NCI-H1694 (cell line): ENCODE measurements around the gene NCOA1.
A peak's percentile ranks its signal among the peaks of the same experiment; 100 is the strongest.
"Not testable (repeated sequence)": the region's sequence is repeated elsewhere in the genome, so short reads cannot be mapped to it uniquely, and the experiment has no call there.

Experiments
- DNase-seq: peaks from one replicate; lab custom pipeline; 2025; lab: John Stamatoyannopoulos, UW

Gene NCOA1

DNA sequence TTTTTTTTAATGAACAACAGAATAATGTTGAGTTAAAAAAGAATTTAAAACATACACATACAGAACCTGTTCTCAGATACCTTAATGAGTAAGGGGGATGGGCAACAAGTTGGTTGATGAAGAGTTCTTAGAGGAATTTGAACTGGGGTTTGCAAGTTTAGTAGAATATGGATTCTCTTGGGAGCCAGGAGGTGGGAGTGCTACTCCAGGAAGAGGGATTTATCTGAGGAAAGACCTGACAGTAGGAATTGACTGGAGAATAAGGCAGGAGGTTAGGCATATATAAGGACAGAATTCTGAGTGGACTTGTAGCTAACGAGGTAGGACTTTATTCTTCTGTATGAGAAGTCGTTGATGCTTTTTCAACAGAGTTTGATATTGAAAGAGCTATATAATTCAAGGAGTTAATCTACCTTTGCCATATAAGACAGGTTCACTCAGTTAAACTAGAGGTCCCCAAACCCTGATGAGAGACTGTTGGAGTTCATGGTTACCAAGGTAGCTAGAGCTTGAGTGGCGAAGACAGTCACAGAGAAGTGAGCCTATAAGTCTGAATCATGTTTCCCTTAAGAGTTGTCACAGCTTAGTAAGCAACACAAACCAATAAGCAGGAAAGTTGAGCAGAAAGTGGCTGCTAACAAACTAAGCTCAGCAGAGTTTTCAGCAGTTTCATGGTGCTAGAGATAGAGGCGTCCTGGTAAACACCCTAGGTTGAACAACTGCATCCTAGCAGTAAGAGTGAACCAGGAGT, 88.2 kb downstream of the NCOA1 start:
- no peak for DNase-seq

GRCh38 chr2:24580561-24580960, 89.5 kb downstream of the NCOA1 start:
- DNase-seq: no peak

DNA sequence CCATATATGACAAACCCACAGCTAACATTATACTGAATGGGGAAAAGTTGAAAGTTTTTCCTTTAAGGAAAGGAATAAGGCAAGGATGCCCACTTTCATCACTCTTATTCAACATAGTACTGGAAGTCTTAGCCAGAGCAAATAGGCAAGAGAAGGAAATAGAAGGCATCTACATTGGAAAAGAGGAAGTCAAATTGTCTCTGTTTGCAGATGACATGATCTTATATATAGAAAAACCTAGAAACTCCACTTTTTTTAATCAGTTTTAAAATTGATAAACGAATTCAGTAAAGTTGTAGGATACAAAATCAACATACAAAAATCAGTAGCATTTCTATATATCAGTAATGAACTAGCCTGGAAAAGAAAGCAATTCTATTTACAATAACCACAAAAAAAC, 90.9 kb downstream of the NCOA1 start:
- not testable (repeated sequence) for DNase-seq

- DNase-seq: no peak
Measured at GRCh38 chr2:24586955-24587354, 95.9 kb downstream of the NCOA1 start.

DNA sequence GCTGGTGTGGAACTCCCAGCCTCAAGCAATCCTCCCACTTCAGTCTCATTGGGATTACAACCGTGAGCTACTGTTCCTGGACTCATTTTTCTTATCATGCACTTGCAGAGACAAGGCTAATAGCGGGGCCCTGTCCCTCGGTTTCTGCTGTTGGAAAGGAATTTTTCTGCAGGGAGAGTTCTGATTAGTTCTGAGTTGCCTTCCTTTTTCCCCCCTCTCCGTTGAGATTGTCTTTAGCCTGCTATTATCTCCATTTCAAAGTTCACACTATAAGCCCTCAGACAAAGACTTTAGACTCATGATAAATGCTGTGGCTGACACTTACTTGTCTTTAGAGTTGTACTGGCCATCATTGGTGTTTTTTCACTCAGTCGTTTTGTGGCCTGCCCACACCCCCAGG, 97.2 kb downstream of the NCOA1 start:
- no peak for DNase-seq

GRCh38 chr2:24592441-24593100, 101.5 kb downstream of the NCOA1 start:
- no peak for DNase-seq

DNA sequence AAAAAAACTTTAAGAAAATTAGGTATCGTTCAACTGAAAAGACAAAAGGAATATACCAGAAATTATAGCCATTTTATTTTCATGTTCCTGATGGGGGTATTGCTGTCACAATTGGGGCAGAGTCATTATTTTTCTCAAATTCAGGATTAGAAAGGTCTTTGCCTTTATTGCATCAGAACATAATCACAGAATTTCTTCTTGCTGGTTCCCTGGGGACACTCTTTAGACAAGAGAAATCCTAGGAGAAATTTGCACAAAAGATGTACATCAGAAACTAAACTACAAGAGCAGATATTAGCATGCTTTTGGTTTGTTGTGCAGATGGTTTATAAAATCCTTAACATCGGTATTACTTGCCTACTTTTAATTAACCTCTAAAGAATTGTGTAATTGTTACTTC, 103.2 kb downstream of the NCOA1 start:
- DNase-seq: no peak

DNA sequence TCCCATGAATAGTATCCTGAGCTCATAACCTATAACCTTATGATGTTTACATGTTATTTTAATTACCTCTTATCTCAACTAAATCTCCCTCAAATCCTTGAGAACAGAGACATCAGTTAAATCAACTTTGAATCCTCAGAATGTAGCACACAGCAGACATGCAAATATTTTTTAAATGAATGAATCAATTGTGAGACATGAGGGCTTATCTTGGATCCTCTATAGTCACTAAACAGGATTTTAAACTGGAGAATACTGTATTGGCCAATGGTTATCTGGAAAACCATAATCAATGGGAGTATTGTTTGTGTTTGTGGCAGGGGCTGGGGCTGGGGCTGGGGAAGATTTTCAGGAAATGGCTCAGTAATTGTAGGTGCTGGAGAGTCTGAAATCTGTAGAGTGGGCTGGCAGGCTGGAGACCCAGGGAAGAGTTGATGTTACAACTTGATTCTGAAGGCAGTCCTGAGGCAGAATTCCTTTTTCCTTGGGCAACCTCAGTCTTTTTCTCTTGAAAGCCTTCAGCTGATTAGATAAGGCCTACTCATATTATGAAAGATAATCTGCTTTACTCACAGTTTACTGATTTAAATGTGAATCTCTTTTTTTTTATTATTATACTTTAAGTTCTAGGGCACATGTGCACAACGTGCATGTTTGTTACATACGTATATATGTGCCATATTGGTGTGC, 106.3 kb downstream of the NCOA1 start:
- no peak for DNase-seq

- DNase-seq: not testable (repeated sequence)
Measured at GRCh38 chr2:24600140-24600539, 109.1 kb downstream of the NCOA1 start.

GRCh38 chr2:24611631-24612030, 120.6 kb downstream of the NCOA1 start:
- DNase-seq: no peak

DNA sequence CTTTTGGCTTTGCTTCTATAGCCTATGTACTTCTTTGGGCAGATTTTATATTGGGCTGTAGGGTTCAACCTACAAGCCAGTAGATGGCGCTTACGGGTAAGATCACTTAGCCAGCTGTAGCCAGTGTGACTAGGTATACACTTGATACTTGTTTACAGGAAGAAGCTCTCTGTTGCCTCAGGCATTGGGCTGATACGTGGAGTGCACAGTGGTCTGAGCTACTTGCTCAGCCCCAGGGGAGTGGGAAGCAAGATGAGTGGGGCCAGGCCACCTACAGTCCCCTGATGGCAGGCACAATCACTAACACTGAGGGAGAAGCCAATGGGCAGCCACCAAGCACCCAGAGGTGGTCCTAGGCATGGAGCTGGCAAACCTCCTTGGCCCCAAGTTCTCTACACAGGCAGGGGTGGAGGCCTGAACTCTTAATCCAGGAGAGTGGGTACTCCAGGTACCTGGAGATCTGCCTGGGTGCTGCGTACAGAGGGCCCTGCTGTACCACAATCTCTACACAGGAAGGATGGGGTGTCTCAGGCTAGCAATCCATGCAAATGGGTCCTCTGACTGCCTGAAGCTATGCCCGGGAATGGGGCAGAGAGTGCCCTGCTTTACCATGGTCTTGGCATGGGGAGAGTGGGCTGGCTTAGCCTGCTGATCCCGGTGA, 122.2 kb downstream of the NCOA1 start:
- no peak for DNase-seq

DNA sequence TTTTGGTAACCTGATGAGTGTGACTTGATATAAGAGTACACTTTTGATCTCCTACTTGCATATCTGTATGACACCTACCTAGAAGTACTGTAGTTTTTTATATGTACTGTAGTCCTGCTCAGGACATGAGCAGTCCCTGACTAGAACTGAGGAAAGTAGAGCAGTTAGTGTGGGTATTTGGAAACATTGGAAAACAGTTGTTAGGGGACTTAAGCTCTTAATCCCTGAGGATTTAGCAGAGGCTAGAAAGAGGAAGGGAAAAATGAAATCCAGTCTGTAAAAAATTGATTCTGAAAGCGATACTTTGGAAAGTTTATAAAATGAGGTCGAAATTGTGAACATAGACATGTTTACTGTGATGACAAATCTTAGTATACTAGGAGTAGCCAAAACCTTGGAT, 125.6 kb downstream of the NCOA1 start:
- no peak for DNase-seq

DNA sequence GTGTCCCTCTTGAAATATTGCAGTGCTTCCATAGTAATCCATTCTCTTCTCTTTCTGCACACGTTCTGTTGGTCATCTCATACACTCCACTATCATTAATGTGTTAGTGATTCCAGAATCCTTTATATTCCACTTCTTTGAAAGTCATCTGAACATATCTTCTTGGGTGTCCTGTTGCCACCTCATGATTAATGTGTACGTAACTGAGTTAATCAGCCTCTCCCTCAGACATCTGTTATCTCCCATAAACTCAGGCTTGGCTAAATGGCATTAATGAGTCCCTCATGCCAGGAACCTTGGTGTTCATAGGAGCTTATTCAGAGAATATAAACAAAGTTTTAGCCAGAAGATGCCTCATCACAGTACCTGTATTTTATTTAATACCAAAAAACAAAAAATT, 126.4 kb downstream of the NCOA1 start:
- DNase-seq: peak; percentile 48

DNA sequence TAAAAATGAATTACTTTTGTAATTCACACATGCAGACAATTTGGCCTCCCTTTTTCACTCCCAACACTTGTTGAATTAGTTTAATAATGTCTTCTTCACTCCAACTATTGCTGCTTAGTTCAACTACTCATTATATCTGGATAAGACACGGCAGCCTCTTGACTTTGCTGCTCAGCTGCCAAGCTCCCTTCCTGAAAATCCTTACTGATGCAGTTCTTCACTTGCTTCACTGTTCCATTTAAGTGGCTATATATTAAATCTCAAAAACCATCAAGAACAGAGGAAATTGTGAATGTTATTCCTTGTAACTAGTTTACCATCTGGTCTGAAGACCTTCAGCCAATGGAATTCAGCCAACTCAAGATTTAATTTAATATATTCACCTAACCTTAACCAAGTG, 127.1 kb downstream of the NCOA1 start:
- DNase-seq: no peak

DNA sequence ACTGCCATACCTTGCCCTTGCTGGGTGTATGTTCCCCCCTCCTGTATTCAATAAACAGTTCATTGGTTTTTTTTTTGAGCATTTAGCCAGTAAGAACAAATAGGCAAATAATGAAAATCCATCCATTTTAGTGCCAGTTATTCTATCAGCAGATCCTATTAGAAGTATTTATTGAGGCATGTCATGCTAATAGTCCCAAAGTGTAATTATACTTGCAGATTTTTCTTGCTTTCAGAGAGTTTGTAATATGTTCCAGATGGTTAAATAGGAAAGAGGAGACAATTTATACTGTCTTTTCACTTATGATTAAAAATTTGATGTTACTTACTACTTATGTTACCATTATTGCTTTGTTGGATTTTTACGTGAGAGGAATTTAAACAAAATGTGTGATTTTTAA, 127.6 kb downstream of the NCOA1 start:
- DNase-seq: no peak

- DNase-seq: no peak
Measured at GRCh38 chr2:24620936-24621335, 129.9 kb downstream of the NCOA1 start.

GRCh38 chr2:24621779-24622538, 130.9 kb downstream of the NCOA1 start:
- no peak for DNase-seq

DNA sequence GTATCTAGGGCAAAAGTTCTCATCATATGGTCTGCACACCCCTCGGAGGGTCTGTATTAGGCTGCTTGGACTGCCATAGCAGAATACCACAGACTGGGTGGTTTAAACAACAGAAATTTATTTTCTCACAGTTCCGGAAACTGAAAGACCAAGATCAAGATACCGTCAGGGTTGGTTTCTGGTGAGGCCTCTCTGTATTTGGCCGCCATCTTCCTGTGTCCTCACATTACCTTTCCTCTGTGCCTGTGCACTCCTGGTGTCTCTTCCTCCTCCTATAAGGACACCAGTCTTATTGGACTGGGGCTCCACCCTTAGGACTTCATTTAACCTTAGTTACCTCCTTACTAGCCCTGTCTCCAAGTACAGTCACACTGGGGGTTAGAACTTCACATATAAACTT, 132.5 kb downstream of the NCOA1 start:
- DNase-seq: no peak

GRCh38 chr2:24625728-24626127, 134.7 kb downstream of the NCOA1 start:
- DNase-seq: no peak

GRCh38 chr2:24626131-24626530, 135.1 kb downstream of the NCOA1 start:
- DNase-seq: no peak

DNA sequence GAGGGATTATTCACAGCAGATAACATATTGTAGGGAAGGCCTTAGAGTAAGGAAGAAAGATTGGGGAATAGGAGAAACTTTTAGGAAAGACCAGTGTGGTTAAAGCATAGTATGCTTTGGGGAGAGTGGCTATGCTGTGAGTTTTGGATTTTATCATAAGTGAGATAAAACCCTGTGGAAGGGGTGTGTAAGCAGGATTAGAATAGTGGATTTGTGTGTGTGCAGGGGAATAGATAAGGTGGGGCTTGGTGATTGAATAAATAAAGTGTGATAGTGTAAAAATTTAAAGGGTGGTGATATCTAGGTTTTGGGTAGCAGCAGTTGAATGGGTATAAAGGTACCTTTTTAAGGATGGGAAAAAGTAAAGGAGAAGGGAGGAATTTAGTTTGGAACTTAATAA, 137.7 kb downstream of the NCOA1 start:
- no peak for DNase-seq

DNA sequence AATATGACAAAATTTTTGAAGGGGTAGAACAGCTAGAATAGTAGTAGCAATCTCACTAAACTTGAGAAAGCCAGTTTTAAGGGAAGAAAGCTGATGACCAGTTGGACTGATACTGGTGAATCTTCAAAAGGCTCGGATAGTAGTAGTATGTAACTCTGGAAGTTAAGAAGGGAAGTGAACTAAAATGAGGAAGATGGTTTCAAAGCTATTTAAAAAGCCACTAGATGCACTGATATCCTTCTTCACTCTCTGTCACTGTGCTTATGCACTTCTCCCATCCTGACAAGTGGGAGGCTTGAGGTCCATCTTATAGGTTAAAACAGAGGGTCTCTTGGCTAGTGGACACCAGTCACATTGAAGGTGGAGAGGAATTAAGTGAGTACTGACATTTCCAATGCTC, 141.1 kb downstream of the NCOA1 start:
- no peak for DNase-seq
